GM23338 (cell line): ENCODE measurements around the gene RAD51B. TPM values are rescaled to one million over a fixed set of nuclear protein-coding genes. Genes with fewer than 3 reads are reported as not detected.

ENCODE experiments used
- ATAC-seq: fragments of 200-7000 bp; cut with Tn5 transposase; 3 replicates; pipeline ENCODE4 v1.9.1; 2020
- DNase-seq: peaks from one replicate; pipeline ENCODE4 v3.0.0-alpha.2; 2015; ENCODE audit warnings: low spot score
- H2AFZ ChIP-seq: fragments of 200-600 bp; sonication (generic); 2 replicates; pipeline ENCODE4 v1.8.0; 2016; ENCODE audit warnings: antibody characterized with exemption, mild to moderate bottlenecking, moderate library complexity
- H3F3A ChIP-seq: fragments of 200-600 bp; sonication (generic); replicated peaks from 2 replicates; pipeline ENCODE4 v1.8.0; 2017; ENCODE audit warnings: antibody characterized with exemption, mixed run types, low read depth
- H3K27ac ChIP-seq: fragments of 200-600 bp; sonication (generic); 2 replicates; pipeline ENCODE4 v1.6.1; 2016; ENCODE audit warnings: low read depth
- H3K27me3 ChIP-seq: fragments of 200-600 bp; sonication (generic); 2 replicates; pipeline ENCODE4 v1.8.0; 2016; ENCODE audit warnings: mild to moderate bottlenecking, mixed run types, moderate library complexity; ENCODE audit not compliant: insufficient read depth
- H3K36me3 ChIP-seq: fragments of 200-600 bp; sonication (generic); 2 replicates; pipeline ENCODE4 v1.8.0; 2016; ENCODE audit warnings: mild to moderate bottlenecking; ENCODE audit not compliant: insufficient read depth
- H3K4me1 ChIP-seq: fragments of 200-600 bp; sonication (generic); 2 replicates; pipeline ENCODE4 v1.8.0; 2016; ENCODE audit warnings: mild to moderate bottlenecking, moderate library complexity; ENCODE audit not compliant: insufficient read depth
- H3K4me2 ChIP-seq: fragments of 200-600 bp; sonication (generic); 2 replicates; pipeline ENCODE4 v1.7.1; 2017; ENCODE audit warnings: mixed run types
- H3K4me3 ChIP-seq: fragments of 200-600 bp; sonication (generic); 2 replicates; pipeline ENCODE4 v1.6.1; 2016; ENCODE audit warnings: mixed run types
- H3K79me2 ChIP-seq: fragments of 200-600 bp; sonication (generic); replicated peaks from 2 replicates; pipeline ENCODE4 v1.8.0; 2017; ENCODE audit warnings: mild to moderate bottlenecking; ENCODE audit not compliant: insufficient read depth
- H3K9me2 ChIP-seq: fragments of 200-600 bp; sonication (generic); 2 replicates; pipeline ENCODE4 v1.8.0; 2017; ENCODE audit not compliant: insufficient read depth
- H4K20me1 ChIP-seq: fragments of 200-600 bp; sonication (generic); replicated peaks from 2 replicates; pipeline ENCODE4 v1.8.0; 2017; ENCODE audit warnings: mild to moderate bottlenecking; ENCODE audit not compliant: insufficient read depth
- H3K27ac Mint-ChIP-seq: 2 replicates; pipeline ENCODE4 v1.8.0; 2020; ENCODE audit warnings: inconsistent platforms, mild to moderate bottlenecking, moderate library complexity, mixed read lengths
- H3K27me3 Mint-ChIP-seq: 3 replicates; pipeline ENCODE4 v1.8.0; 2022; ENCODE audit warnings: low read depth, mild to moderate bottlenecking, moderate library complexity, mixed read lengths, inconsistent platforms; ENCODE audit not compliant: insufficient read depth, poor library complexity
- H3K36me3 Mint-ChIP-seq: 3 replicates; pipeline ENCODE4 v1.8.0; 2021; ENCODE audit warnings: low read depth, mild to moderate bottlenecking, inconsistent platforms, moderate library complexity, mixed read lengths
- H3K4me1 Mint-ChIP-seq: 3 replicates; pipeline ENCODE4 v1.8.0; 2020; ENCODE audit warnings: mild to moderate bottlenecking, inconsistent platforms, mixed read lengths
- H3K4me3 Mint-ChIP-seq: 3 replicates; pipeline ENCODE4 v1.8.0; 2021; ENCODE audit warnings: moderate library complexity, mild to moderate bottlenecking, inconsistent platforms, mixed read lengths
- H3K9me3 Mint-ChIP-seq: 3 replicates; pipeline ENCODE4 v1.8.0; 2020; ENCODE audit warnings: moderate library complexity, mild to moderate bottlenecking, inconsistent platforms, mixed read lengths
- CREB1 ChIP-seq: fragments of 250-450 bp; sonication (Bioruptor Pico); IDR thresholded peaks from 2 replicates; pipeline ENCODE4 v1.5.0; 2020; ENCODE audit warnings: low read depth, mild to moderate bottlenecking, moderate library complexity
- CTCF ChIP-seq, 2 experiments: fragments of 200-600 bp in 1 of 2; sonication (generic) in 1 of 2; conservative IDR thresholded peaks; 2 replicates each; pipeline versions ENCODE4 v1.5.1 to v1.6.1; 2016 to 2017; ENCODE audit warnings: antibody characterized with exemption in 2 of 2, low read depth in 2 of 2, mild to moderate bottlenecking in 2 of 2, moderate library complexity in 1 of 2
- ETS1 ChIP-seq: IDR thresholded peaks from 2 replicates; pipeline ENCODE4 v1.6.1; 2016; ENCODE audit warnings: antibody characterized with exemption
- EZH2 ChIP-seq: fragments of 200-600 bp; sonication (generic); IDR thresholded peaks from one replicate; pipeline ENCODE4 v1.8.0; 2017; ENCODE audit warnings: antibody characterized with exemption, mild to moderate bottlenecking, low read depth; ENCODE audit not compliant: unreplicated experiment
- EZH2phosphoT487 ChIP-seq: fragments of 200-600 bp; sonication (generic); IDR thresholded peaks from one replicate; pipeline ENCODE4 v1.8.1; 2018; ENCODE audit warnings: antibody characterized with exemption; ENCODE audit not compliant: unreplicated experiment
- JUNB ChIP-seq: IDR thresholded peaks from one replicate; pipeline ENCODE4 v1.6.1; 2016; ENCODE audit warnings: antibody characterized with exemption; ENCODE audit not compliant: unreplicated experiment
- POLR2AphosphoS5 ChIP-seq: IDR thresholded peaks from 2 replicates; pipeline ENCODE4 v1.6.1; 2016; ENCODE audit warnings: antibody characterized with exemption, low read depth
- STAT1 ChIP-seq: IDR thresholded peaks from one replicate; pipeline ENCODE4 v1.6.1; 2016; ENCODE audit warnings: antibody characterized with exemption; ENCODE audit not compliant: unreplicated experiment
- ZNF114 ChIP-seq: fragments of 250-450 bp; sonication (Bioruptor Pico); IDR thresholded peaks from 2 replicates; pipeline ENCODE4 v1.5.0; 2020; ENCODE audit warnings: mild to moderate bottlenecking, moderate library complexity
- ZNF331 ChIP-seq: fragments of 250-450 bp; sonication (Bioruptor Pico); IDR thresholded peaks from 2 replicates; pipeline ENCODE4 v1.5.0; 2020; ENCODE audit warnings: low read depth, mild to moderate bottlenecking, moderate library complexity
- ZNF462 ChIP-seq: fragments of 250-450 bp; sonication (Bioruptor Pico); IDR thresholded peaks from 2 replicates; pipeline ENCODE4 v1.5.0; 2020; ENCODE audit warnings: mild to moderate bottlenecking, moderate library complexity
- polyA plus RNA-seq: library from polyadenylated mRNA; unstranded; fragments of >200 nt; fragmentation: Nextera tagmentation; extraction: Ambion mirVana; gene quantifications from 2 replicates; pipeline ENCODE4 v1.2.1, GENCODE V29; 2016
- total RNA-seq: library from RNA; depleted of rRNA; stranded (reverse); fragments of >200 nt; shearing (Covaris generic); gene quantifications from 2 replicates; pipeline ENCODE4 v1.2.3, GENCODE V29; 2014

The RAD51B gene
- total and polyA plus RNA-seq, 2 experiments from 2014 or later = 15.7 to 29.1 TPM

DNA sequence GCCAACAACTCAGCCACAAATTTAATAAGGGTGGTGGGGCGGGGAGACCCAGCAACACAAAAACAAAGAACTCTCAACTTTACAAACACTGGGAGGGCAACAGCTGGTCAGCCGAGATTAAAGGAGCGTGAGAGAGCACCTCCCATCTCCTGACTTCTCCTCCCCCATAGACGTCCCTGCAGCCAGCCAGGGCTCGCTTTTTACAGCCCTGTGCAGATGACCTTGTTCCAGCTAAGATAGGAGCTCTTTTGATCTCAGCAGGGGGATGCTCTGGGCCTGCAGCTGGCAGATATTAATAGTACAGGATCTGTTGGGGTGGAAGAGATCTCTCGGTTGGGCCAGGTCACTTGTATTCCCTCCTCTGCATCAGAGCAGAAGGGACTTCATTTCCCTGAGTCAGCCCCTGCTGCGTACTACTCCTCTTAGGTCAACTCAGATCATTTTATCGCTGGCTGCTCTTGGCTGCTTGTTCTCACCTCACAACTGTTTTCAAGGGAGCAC is 475.8 kb downstream of the RAD51B start:
- no peaks in the 10 kb centered on the region for H3F3A ChIP-seq
- Mint-ChIP-seq H3K4me1 (peaks cover 47% of the 10 kb centered on the region), H3K36me3 (peaks cover 15% of the 10 kb centered on the region; the same call in 2 of the 3 replicates), H3K9me3 (peaks cover 13% of the 10 kb centered on the region), H3K4me3 (no peak overlapping the region), H3K27ac (no peak overlapping the region), H3K27me3 (peaks cover 2% of the 10 kb centered on the region)
- DNase-seq (no peak), ATAC-seq (peak; percentile 22; the same call in 2 of the 3 replicates)
- no peak overlapping the region for H3K4me3 ChIP-seq
- no peak overlapping the region for H3K4me2 ChIP-seq
- H3K79me2 ChIP-seq = no peaks in the 10 kb centered on the region
- H3K4me1 ChIP-seq = peaks cover 28% of the 10 kb centered on the region
- H3K36me3 ChIP-seq = no peaks in the 10 kb centered on the region
- no peak overlapping the region for H3K27ac ChIP-seq
- TF ChIP-seq ZNF331 (CRISPR knock-in tag) (no peak), ETS1 (no peak), CTCF (conservative IDR thresholded peaks at IDR 0.05; ENCODE audit: low read depth in 2 of 2) (no peak), ZNF114 (CRISPR knock-in tag) (no peak), CREB1 (no peak)
- no peaks in the 10 kb centered on the region for H4K20me1 ChIP-seq
- H3K9me2 ChIP-seq = no peaks in the 10 kb centered on the region
- H3K27me3 ChIP-seq = no peaks in the 10 kb centered on the region
- no peak overlapping the region for H2AFZ ChIP-seq

- no peaks in the 10 kb centered on the region for H3K27me3 ChIP-seq
- H3K4me3 ChIP-seq = no peak overlapping the region
- H3K36me3 ChIP-seq = peaks cover 4% of the 10 kb centered on the region; the same call in 1 of the 2 replicates
- Mint-ChIP-seq H3K4me3 (no peak overlapping the region), H3K27ac (no peak overlapping the region), H3K4me1 (peaks cover 40% of the 10 kb centered on the region), H3K9me3 (peaks cover 26% of the 10 kb centered on the region), H3K27me3 (peaks cover 2% of the 10 kb centered on the region), H3K36me3 (peaks cover 28% of the 10 kb centered on the region)
- no peak overlapping the region for H3K27ac ChIP-seq
- peaks cover 22% of the 10 kb centered on the region for H3K4me1 ChIP-seq
- no peaks in the 10 kb centered on the region for H3F3A ChIP-seq
- H2AFZ ChIP-seq = no peak overlapping the region
- DNase-seq = no peak
- H4K20me1 ChIP-seq = no peaks in the 10 kb centered on the region
- no peaks in the 10 kb centered on the region for H3K9me2 ChIP-seq
- H3K79me2 ChIP-seq = no peaks in the 10 kb centered on the region
- no peak overlapping the region for H3K4me2 ChIP-seq
- ATAC-seq = no peak
- no peak for TF ChIP-seq CREB1
- TF ChIP-seq JUNB = no peak
- no peak for TF ChIP-seq STAT1
- TF ChIP-seq EZH2phosphoT487 = no peak
- TF ChIP-seq ZNF462 (CRISPR knock-in tag) = no peak
- no peak for TF ChIP-seq ETS1
- TF ChIP-seq POLR2AphosphoS5 = no peak
- no peak for TF ChIP-seq EZH2
Measured at GRCh38 chr14:68297039-68297438, 477.5 kb downstream of the RAD51B start.
